Memory B cell (primary cell): ENCODE data around the gene GNG4.

Source experiments
- ATAC-seq: fragments of 150-1000 bp; cut with Tn5 transposase; 2 replicates; pipeline ENCODE4 v1.10.0; 2021; ENCODE audit warnings: low read depth, mild to moderate bottlenecking, moderate library complexity
- DNase-seq, 2 donors: peaks; one replicate each; pipeline ENCODE4 v3.0.0; 2022; ENCODE audit warnings: low spot score in 2 of 2
- H3K27ac Mint-ChIP-seq: one replicate; pipeline ENCODE4 v1.8.0; 2022; ENCODE audit warnings: mild to moderate bottlenecking, moderate library complexity, mixed read lengths
- H3K27me3 Mint-ChIP-seq: one replicate; pipeline ENCODE4 v1.8.0; 2022; ENCODE audit warnings: mixed read lengths
- H3K36me3 Mint-ChIP-seq: one replicate; pipeline ENCODE4 v1.8.0; 2022; ENCODE audit warnings: mild to moderate bottlenecking, mixed read lengths
- H3K4me1 Mint-ChIP-seq: one replicate; pipeline ENCODE4 v1.8.0; 2022; ENCODE audit warnings: mixed read lengths
- H3K4me3 Mint-ChIP-seq: one replicate; pipeline ENCODE4 v1.8.0; 2022; ENCODE audit warnings: mild to moderate bottlenecking, moderate library complexity, mixed read lengths
- H3K9me3 Mint-ChIP-seq: one replicate; pipeline ENCODE4 v1.8.0; 2022; ENCODE audit warnings: mixed read lengths

The GNG4 gene

GRCh38 chr1:235503403-235504121 is 146.0 kb downstream of the GNG4 start:
- DNase-seq (peak in 1 of 2 donors; percentile 30), ATAC-seq (peak; percentile 3)
- Mint-ChIP-seq H3K4me1 (peaks cover 15% of the 10 kb centered on the region), H3K27me3 (no peaks in the 10 kb centered on the region), H3K36me3 (no peaks in the 10 kb centered on the region), H3K9me3 (no peaks in the 10 kb centered on the region), H3K27ac (peak overlapping the region; percentile 91), H3K4me3 (peak overlapping the region; percentile 98)

GRCh38 chr1:235502601-235503402 is 146.8 kb downstream of the GNG4 start:
- peak overlapping the region; percentile 98 for H3K4me3 Mint-ChIP-seq
- peak overlapping the region; percentile 91 for H3K27ac Mint-ChIP-seq
- ATAC-seq (no peak), DNase-seq (no peak)
- H3K4me1 Mint-ChIP-seq: peaks cover 15% of the 10 kb centered on the region
- H3K27me3 Mint-ChIP-seq: no peaks in the 10 kb centered on the region
- H3K36me3 Mint-ChIP-seq: peaks cover 2% of the 10 kb centered on the region
- H3K9me3 Mint-ChIP-seq: no peaks in the 10 kb centered on the region

GRCh38 chr1:235500971-235501540 is 148.5 kb downstream of the GNG4 start:
- Mint-ChIP-seq H3K27ac (no peak overlapping the region), H3K36me3 (peaks cover 2% of the 10 kb centered on the region), H3K4me1 (peaks cover 15% of the 10 kb centered on the region), H3K9me3 (no peaks in the 10 kb centered on the region), H3K27me3 (no peaks in the 10 kb centered on the region), H3K4me3 (no peak overlapping the region)
- ATAC-seq (no peak), DNase-seq (no peak)
